Smooth muscle cell (in vitro differentiated cells): ENCODE data around the gene KRTAP10-2. TPM values are rescaled to one million over a fixed set of nuclear protein-coding genes. Genes with fewer than 3 reads are reported as not detected.

Experiments used
- DNase-seq: peaks from one replicate; lab custom pipeline; 2025; ENCODE audit not compliant: unreplicated experiment; lab: John Stamatoyannopoulos, UW
- H2AFZ ChIP-seq: fragments of 200-600 bp; sonication (generic); 2 replicates; pipeline ENCODE4 v1.6.0; 2016; ENCODE audit warnings: antibody characterized with exemption, low read depth, mild to moderate bottlenecking
- H3F3A ChIP-seq: fragments of 200-600 bp; sonication (generic); 2 replicates; pipeline ENCODE4 v1.6.0; 2017; ENCODE audit warnings: antibody characterized with exemption, low read depth
- H3K27ac ChIP-seq: fragments of 200-600 bp; sonication (generic); 2 replicates; pipeline ENCODE4 v1.5.1; 2016; ENCODE audit warnings: low read depth, mild to moderate bottlenecking
- H3K27me3 ChIP-seq: fragments of 200-600 bp; sonication (generic); 2 replicates; pipeline ENCODE4 v1.6.1; 2016; ENCODE audit warnings: low read depth, mild to moderate bottlenecking
- H3K36me3 ChIP-seq: fragments of 200-600 bp; sonication (generic); 2 replicates; pipeline ENCODE4 v1.5.1; 2016; ENCODE audit warnings: low read depth
- H3K4me1 ChIP-seq: fragments of 200-600 bp; sonication (generic); 2 replicates; pipeline ENCODE4 v1.5.1; 2016; ENCODE audit warnings: low read depth
- H3K4me2 ChIP-seq: fragments of 200-600 bp; sonication (generic); 2 replicates; pipeline ENCODE4 v1.6.0; 2016; ENCODE audit warnings: mild to moderate bottlenecking
- H3K4me3 ChIP-seq: fragments of 200-600 bp; sonication (generic); 2 replicates; pipeline ENCODE4 v1.5.1; 2016; ENCODE audit warnings: mild to moderate bottlenecking
- H3K79me2 ChIP-seq: fragments of 200-600 bp; sonication (generic); 2 replicates; pipeline ENCODE4 v1.6.0; 2016; ENCODE audit warnings: low read depth, mild to moderate bottlenecking
- H3K9ac ChIP-seq: fragments of 200-600 bp; sonication (generic); 2 replicates; pipeline ENCODE4 v1.6.0; 2016; ENCODE audit warnings: low read depth
- H3K9me3 ChIP-seq: fragments of 200-600 bp; sonication (generic); replicated peaks from 2 replicates; pipeline ENCODE4 v1.5.1; 2016; ENCODE audit warnings: low read depth
- H4K20me1 ChIP-seq: fragments of 200-600 bp; sonication (generic); 2 replicates; pipeline ENCODE4 v1.6.0; 2016; ENCODE audit warnings: low read depth
- WGBS: methylation state at CpG from one replicate; pipeline ENCODE4 v1.1.7; 2016; ENCODE audit warnings: low lambda C conversion rate; 5-methylcytosine and 5-hydroxymethylcytosine counted together
- polyA plus RNA-seq: library from polyadenylated mRNA; unstranded; fragments of >200 nt; fragmentation: Nextera tagmentation; extraction: Ambion mirVana; gene quantifications from 2 replicates; pipeline ENCODE4 v1.2.1, GENCODE V29; 2016
- total RNA-seq: library from RNA; depleted of rRNA; stranded (reverse); fragments of >200 nt; gene quantifications from 2 replicates; pipeline ENCODE4 v1.2.3, GENCODE V29; 2014
- TF ChIP-seq, protein P1 (sequence below): fragments of 200-600 bp; sonication (generic); IDR thresholded peaks from 2 replicates; pipeline ENCODE4 v1.5.1; 2017; ENCODE audit warnings: borderline replicate concordance, mild to moderate bottlenecking, antibody characterized with exemption; ENCODE audit not compliant: insufficient read depth, poor library complexity, severe bottlenecking

The KRTAP10-2 gene
- total and polyA plus RNA-seq, 2 experiments from 2014 or later: not detected

DNA sequence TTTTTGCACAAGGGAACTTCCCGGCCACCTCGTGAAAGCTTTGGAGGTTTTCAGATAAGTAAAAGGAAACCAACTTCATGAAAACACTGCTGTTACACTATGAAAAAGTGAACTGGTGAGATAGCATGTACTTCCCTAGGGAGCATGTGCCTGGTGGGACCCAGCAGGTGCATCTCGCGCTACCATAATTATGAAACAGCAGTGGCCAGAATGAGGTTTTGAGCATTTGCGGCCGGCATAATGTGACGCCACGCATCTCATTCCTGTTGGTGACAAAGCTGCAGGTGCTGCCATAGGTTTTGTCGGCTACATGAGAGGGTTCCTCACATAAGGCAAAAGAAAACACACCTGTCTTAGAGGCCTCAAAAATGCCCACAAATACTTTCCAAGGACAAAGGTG lies 5.6 kb upstream of the KRTAP10-2 start:
- no peaks in the 10 kb centered on the region for H3K4me1 ChIP-seq
- H3K9me3 ChIP-seq: no peaks in the 10 kb centered on the region
- no peaks in the 10 kb centered on the region for H3K36me3 ChIP-seq
- WGBS: 93% methylated on average over 9 of the region's 9 CpGs
- no peaks in the 10 kb centered on the region for H3K79me2 ChIP-seq
- no peak overlapping the region for H3K27ac ChIP-seq
- no peak overlapping the region for H3K9ac ChIP-seq
- H3F3A ChIP-seq: no peaks in the 10 kb centered on the region
- no peak overlapping the region for H3K4me3 ChIP-seq
- no peaks in the 10 kb centered on the region for H3K27me3 ChIP-seq
- DNase-seq: no peak
- TF ChIP-seq, protein P1, sequence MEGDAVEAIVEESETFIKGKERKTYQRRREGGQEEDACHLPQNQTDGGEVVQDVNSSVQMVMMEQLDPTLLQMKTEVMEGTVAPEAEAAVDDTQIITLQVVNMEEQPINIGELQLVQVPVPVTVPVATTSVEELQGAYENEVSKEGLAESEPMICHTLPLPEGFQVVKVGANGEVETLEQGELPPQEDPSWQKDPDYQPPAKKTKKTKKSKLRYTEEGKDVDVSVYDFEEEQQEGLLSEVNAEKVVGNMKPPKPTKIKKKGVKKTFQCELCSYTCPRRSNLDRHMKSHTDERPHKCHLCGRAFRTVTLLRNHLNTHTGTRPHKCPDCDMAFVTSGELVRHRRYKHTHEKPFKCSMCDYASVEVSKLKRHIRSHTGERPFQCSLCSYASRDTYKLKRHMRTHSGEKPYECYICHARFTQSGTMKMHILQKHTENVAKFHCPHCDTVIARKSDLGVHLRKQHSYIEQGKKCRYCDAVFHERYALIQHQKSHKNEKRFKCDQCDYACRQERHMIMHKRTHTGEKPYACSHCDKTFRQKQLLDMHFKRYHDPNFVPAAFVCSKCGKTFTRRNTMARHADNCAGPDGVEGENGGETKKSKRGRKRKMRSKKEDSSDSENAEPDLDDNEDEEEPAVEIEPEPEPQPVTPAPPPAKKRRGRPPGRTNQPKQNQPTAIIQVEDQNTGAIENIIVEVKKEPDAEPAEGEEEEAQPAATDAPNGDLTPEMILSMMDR: no peak
- no peak overlapping the region for H2AFZ ChIP-seq
- no peaks in the 10 kb centered on the region for H4K20me1 ChIP-seq
- no peak overlapping the region for H3K4me2 ChIP-seq

DNA sequence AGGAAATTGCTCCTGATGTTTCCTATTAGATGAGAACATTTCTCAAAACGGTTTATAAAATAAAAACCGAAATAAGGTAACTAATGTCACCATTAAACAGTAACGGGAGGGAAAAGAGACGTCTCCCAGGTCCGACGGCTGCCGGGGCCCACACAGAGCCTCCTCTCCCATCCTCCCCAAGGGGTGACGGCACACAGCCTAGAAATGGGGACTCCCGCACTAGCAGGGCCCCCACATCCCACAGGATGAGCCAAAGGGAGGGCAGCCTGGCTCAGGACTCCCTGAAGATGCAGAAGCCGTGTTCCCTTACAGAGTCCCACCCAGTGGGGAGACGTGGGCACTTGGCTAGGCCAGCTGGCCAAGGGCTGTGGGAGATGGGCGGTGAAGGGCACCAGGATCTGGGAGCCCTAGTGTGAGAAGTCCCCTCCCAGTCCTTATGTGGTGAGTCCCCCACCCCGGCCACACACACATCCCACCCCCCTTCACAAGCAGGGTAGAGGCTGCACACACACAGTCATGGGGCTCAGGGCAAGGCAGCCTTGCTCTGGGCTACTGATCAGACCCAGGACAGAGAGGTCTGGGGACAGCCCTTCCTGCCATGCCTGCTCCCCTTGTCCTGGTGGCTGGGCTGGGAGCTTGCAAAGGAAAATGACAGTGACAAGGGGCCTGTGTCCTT lies 4.0 kb upstream of the KRTAP10-2 start:
- Histone ChIP-seq H3F3A (no peaks in the 10 kb centered on the region), H3K9ac (no peak overlapping the region), H3K4me2 (no peak overlapping the region), H3K4me3 (no peak overlapping the region), H3K4me1 (no peaks in the 10 kb centered on the region), H3K36me3 (no peaks in the 10 kb centered on the region), H3K27ac (no peak overlapping the region), H3K27me3 (no peaks in the 10 kb centered on the region), H4K20me1 (no peaks in the 10 kb centered on the region), H2AFZ (no peak overlapping the region), H3K79me2 (no peaks in the 10 kb centered on the region), H3K9me3 (no peaks in the 10 kb centered on the region)
- DNase-seq: no peak
- TF ChIP-seq, protein P1: no peak
- WGBS: 90% methylated on average over 13 of the region's 13 CpGs

DNA sequence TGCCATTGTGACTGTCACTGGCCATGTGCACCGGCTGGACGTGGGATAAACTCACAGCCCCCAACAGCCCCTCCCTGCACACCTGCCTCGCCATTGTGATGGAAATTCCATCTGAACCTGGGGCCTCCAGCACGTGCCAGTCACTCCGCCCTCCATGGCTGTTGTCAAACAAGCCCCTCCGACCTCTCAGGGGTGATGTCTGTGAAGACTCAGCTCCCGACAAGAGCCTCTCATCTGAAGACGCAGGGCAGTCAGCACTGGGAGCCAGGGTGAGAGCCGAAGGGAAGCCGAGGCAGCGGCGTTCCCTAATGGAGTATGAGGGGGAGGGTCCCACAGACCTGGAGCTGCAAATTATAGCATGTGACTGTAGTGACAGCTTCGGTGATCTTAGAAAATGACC lies 1.4 kb upstream of the KRTAP10-2 start:
- Histone ChIP-seq H3F3A (no peaks in the 10 kb centered on the region), H3K27ac (no peak overlapping the region), H3K4me2 (no peak overlapping the region), H2AFZ (no peak overlapping the region), H3K27me3 (no peaks in the 10 kb centered on the region), H3K36me3 (no peaks in the 10 kb centered on the region), H3K9ac (no peak overlapping the region), H3K4me3 (no peak overlapping the region), H3K79me2 (no peaks in the 10 kb centered on the region), H3K9me3 (no peaks in the 10 kb centered on the region), H3K4me1 (peaks cover 12% of the 10 kb centered on the region), H4K20me1 (no peaks in the 10 kb centered on the region)
- 78% methylated on average over 13 of the region's 13 CpGs for WGBS
- no peak for DNase-seq
- TF ChIP-seq, protein P1: no peak

DNA sequence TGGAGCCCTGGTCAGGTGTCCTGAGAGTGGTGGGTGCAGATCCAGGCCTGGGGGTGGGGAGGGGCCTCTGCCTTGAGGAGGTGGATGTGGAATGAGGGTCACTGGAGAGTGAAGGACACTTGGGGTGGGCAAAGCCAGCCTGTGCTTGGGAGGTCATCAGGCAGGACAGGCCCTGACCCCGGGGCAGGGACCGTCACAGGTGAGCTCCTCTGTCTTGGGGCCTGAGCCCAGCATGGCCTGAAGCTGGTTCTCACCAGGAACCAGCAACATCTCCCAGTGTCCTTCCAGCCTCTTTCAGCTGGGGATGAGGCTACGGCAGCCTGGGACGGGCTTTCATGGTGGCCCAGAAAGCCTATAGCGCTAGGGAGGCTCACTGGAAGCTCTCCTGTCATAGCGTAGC lies 831 bp upstream of the KRTAP10-2 start:
- H3K27ac ChIP-seq: no peak overlapping the region
- H3K36me3 ChIP-seq: no peaks in the 10 kb centered on the region
- WGBS: 97% methylated on average over 5 of the region's 6 CpGs
- peaks cover 4% of the 10 kb centered on the region for H3K9me3 ChIP-seq
- H3K9ac ChIP-seq: no peak overlapping the region
- no peaks in the 10 kb centered on the region for H3K79me2 ChIP-seq
- H4K20me1 ChIP-seq: no peaks in the 10 kb centered on the region
- no peaks in the 10 kb centered on the region for H3F3A ChIP-seq
- H3K4me3 ChIP-seq: no peak overlapping the region
- H2AFZ ChIP-seq: no peak overlapping the region
- H3K4me2 ChIP-seq: no peak overlapping the region
- H3K27me3 ChIP-seq: no peaks in the 10 kb centered on the region
- TF ChIP-seq, protein P1: no peak
- H3K4me1 ChIP-seq: peaks cover 12% of the 10 kb centered on the region
- DNase-seq: no peak
